EL (cell line): ENCODE results near the gene ITPR2.
"Not testable (repeated sequence)": the region's sequence is repeated elsewhere in the genome, so short reads cannot be mapped to it uniquely, and the experiment has no call there.

Experiments used
- DNase-seq: peaks from one replicate; pipeline ENCODE4 v3.0.0-alpha.2; 2016

Gene ITPR2

DNA sequence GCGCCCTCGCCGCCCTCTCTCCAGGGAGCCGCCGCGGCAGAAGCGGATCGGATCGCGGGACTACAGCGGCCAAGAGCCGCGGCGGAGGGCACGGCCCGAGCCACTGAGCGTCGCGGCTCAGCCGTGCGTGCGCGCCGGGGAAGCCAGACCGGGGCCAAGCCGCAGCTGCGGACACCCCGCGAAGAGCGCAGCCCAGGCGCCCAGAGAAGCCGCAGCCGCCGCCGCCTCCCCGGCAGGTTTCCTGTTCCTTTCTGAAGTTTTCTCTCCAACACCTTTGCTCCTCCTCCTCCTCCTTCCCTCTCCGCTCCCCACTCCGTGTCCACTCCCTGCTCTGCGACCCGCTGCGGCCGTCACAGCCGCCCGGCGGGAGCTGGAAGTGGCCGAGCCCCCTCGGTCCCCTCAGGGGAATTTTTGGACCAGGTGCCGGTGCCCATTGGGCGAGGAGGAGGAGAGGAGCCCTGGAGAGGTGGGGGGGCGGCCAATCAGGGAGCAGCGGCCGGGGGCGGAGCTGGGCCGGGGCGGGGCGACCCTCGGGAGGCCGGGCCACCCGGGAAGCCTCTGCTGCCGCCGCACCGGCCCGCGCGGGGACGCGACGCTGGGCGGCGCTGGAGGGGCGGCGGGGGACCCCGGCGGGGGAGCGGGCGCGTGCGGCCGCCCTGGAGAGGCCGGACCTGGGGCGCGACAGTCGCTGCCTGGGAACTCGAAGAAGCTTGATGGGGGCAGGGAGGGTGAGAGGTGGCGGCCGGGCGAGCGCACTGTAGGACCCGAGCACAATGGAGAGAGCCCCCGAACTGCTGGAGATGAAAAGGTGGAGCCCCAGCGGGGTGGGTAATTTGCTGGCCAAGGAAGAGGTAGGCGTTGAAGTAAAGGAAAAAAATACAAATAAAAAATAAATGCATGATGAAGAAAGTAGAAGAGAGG is at the start of gene ITPR2:
TSS of gene ITPR2 (minus strand) at position 373 of the 921 bp plus-strand sequence. CDS start 413 bp downstream, outside the sequence.
- DNase-seq: peak; percentile 95

GRCh38 chr12:26880625-26881024 is 47.6 kb upstream of the ITPR2 start:
- DNase-seq: no peak

DNA sequence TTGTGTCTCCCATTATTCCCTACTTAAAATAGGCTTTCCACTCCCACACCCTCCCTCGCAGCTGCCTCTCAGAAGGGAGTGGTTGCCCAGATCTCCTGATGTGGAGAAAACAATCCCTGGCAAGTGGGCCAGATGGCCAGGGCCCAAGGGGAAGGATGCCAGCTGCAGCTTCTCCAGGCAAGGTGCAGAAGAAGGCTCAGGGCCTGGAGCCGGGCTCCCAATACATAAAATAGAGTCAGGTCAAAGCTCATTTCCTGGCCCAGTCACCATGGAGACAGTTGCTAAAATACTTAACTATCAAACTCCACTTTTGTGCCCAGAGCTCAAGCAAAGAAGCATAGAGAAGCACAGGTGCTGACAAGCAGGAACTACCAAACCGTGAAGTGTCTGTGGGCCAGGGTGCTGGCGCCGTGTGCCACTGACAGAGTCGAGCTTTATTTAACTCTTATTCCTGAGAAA is 45.7 kb upstream of the ITPR2 start:
- DNase-seq: no peak

- DNase-seq: no peak
These were observed 41.7 kb upstream of the ITPR2 start for GRCh38 chr12:26874501-26875296.

DNA sequence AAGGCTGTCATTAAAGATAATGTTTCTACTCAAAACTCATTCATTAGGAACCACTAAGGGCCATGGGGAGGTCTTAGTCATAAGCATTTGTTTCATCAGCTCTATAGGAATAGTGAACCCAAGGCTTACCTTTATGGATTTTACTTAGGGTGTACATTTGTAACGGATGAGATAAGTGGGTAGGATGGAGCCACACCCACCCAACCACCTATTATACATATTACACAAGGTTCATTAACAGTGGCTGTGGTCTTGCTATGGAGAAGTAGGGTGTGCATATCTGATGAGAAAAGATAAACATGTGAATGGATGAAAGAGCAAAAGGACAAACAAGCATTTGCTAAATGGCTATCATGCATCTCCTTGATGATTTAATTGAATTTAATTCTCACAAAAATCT is 39.6 kb upstream of the ITPR2 start:
- DNase-seq: no peak

GRCh38 chr12:26871985-26872384 is 39.0 kb upstream of the ITPR2 start:
- no peak for DNase-seq

GRCh38 chr12:26870491-26871419 is 37.8 kb upstream of the ITPR2 start:
- peak; percentile 28 for DNase-seq

DNA sequence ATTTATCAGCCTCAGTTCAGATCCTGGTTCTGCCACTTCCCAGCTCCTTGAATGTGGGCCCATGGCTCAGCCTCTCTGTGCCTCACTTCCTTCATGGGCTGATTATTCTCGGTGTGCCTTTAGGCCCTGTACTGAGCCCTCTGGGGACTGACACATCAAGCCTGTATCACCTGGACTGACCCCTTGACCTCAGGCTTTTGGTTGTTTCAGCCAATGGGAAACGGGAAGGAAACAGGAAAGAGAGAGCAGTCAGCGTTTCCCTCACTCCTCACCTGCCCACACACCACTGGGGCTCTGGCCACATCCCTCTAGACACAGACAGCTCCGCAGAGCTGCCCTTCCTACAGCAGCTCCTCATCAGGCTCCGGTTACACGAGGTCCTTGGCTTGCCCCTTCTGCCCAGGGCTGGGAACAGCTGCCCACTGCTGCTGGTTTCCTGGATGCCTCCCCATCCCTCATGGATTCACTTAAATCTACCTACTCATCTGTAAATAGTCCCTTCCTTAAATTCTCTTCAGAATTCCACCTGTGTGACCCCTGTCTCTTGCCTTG is 37.0 kb upstream of the ITPR2 start:
- no peak for DNase-seq

GRCh38 chr12:26869104-26869494 is 36.1 kb upstream of the ITPR2 start:
- no peak for DNase-seq

DNA sequence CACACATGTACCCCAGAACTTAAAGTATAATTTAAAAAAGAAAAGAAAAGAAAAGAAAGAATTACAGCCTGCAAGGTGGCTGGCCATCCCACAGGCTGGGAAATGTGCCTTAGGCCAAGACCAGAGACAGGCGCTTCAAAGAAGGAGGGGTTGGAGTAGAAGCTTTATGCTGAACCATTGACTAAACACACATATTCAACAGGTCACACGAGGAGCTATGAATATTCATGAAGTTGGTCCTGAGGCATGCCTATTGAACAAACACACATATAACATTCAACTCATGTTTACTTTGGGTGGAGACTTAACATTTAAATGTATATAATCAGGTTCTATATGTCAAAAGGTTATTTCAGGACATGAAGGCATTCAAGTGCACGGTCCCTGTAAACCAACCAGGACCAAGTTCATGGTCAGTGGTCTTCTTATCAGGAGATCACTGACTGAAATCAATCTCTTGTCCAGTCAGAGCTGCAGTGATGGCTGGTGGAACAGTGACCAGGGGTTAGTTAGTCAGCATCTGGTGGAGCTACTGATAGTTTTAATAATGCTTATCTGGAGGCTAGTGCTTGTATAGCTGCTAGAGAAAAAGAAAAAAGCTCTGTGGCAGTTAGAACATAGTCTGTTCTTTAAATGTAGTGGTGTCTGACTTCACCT is 35.6 kb upstream of the ITPR2 start:
- DNase-seq: no peak

DNA sequence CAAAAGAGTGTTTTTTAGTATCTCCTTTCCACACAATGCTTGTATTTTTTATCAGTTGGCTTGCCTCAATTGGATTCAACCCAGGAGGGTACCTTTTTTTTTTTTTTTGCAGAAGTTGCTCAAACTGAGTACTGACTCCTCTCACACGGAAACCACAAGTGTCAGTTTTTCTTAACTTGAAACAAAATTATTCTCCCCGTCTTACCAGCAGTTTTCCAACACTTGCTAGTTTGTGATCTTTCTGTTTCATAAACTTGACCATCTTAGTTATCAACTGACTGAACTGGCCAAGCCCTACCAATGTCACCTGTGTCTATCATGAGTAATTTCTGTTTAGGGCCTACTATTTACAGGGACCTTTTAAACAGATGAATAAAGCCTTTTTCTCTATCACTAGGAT is 34.1 kb upstream of the ITPR2 start:
- no peak for DNase-seq

- peak; percentile 4 for DNase-seq
These were observed 30.5 kb upstream of the ITPR2 start for GRCh38 chr12:26863515-26863914.

- DNase-seq: not testable (repeated sequence)
These were observed 29.8 kb upstream of the ITPR2 start for GRCh38 chr12:26862787-26863186.

GRCh38 chr12:26861690-26862089 is 28.7 kb upstream of the ITPR2 start:
- DNase-seq: no peak

DNA sequence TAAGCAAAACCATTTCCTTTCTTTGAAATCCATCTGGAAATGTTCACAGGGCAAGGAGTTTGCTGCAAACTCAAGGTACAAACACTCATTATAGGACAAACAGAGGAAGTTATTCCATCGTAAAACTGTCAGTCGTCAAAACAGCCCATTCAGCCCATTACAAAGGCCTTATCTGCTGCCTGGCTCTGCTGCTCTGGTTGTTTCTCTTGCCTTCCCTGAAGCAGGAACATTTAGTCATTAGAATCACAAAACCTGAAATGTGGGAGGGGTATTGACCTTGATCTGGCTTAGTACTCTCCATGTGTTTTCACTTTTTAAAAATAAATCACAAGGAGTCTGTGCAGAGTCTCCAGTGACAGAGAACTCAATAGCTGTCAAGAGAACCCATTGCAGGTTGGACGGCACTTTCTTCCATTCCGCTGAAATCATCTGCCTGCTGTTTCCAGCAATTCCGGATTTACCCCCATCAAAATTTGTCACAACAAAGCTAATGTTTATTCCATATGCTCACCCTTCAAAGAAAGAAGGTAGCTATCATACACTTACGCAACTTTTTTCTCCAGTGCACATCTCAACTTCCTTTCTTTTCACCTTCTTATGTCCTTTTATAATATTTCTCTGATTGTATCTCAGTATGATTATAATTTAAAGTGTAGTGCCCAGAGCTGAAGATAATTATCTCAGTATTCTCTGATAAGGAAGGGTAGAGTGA is 24.6 kb upstream of the ITPR2 start:
- DNase-seq: no peak

- no peak for DNase-seq
These were observed 22.3 kb upstream of the ITPR2 start for GRCh38 chr12:26855337-26855736.

DNA sequence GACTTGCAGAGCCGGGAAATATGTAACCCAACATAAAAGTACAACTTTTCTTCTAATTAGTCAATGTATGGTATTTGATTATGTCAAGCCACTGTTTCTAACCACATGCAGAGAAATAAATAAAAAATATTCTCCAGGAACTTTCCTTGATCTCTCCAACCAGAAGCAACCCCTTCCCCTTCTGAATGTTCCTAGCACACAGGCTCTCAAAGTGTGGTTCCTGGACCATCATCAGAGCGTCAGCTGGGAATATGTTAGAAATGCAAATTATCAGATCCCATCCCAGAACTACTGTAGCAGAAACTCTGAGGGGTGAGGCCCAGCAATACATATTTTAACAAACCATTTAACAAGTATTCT is 21.0 kb upstream of the ITPR2 start:
- no peak for DNase-seq

- DNase-seq: peak; percentile 57
These were observed 20.5 kb upstream of the ITPR2 start for GRCh38 chr12:26853303-26854030.

GRCh38 chr12:26851031-26851809 is 18.2 kb upstream of the ITPR2 start:
- no peak for DNase-seq
